GM23338 (cell line): ENCODE measurements around the gene ATP8B4. TPM values are rescaled to one million over a fixed set of nuclear protein-coding genes. Genes with fewer than 3 reads are reported as not detected.

ENCODE experiments used
- ATAC-seq: fragments of 200-7000 bp; cut with Tn5 transposase; 3 replicates; pipeline ENCODE4 v1.9.1; 2020
- DNase-seq: peaks from one replicate; pipeline ENCODE4 v3.0.0-alpha.2; 2015; ENCODE audit warnings: low spot score
- H2AFZ ChIP-seq: fragments of 200-600 bp; sonication (generic); 2 replicates; pipeline ENCODE4 v1.8.0; 2016; ENCODE audit warnings: antibody characterized with exemption, mild to moderate bottlenecking, moderate library complexity
- H3F3A ChIP-seq: fragments of 200-600 bp; sonication (generic); replicated peaks from 2 replicates; pipeline ENCODE4 v1.8.0; 2017; ENCODE audit warnings: antibody characterized with exemption, mixed run types, low read depth
- H3K27ac ChIP-seq: fragments of 200-600 bp; sonication (generic); 2 replicates; pipeline ENCODE4 v1.6.1; 2016; ENCODE audit warnings: low read depth
- H3K27me3 ChIP-seq: fragments of 200-600 bp; sonication (generic); 2 replicates; pipeline ENCODE4 v1.8.0; 2016; ENCODE audit warnings: mild to moderate bottlenecking, mixed run types, moderate library complexity; ENCODE audit not compliant: insufficient read depth
- H3K36me3 ChIP-seq: fragments of 200-600 bp; sonication (generic); 2 replicates; pipeline ENCODE4 v1.8.0; 2016; ENCODE audit warnings: mild to moderate bottlenecking; ENCODE audit not compliant: insufficient read depth
- H3K4me1 ChIP-seq: fragments of 200-600 bp; sonication (generic); 2 replicates; pipeline ENCODE4 v1.8.0; 2016; ENCODE audit warnings: mild to moderate bottlenecking, moderate library complexity; ENCODE audit not compliant: insufficient read depth
- H3K4me2 ChIP-seq: fragments of 200-600 bp; sonication (generic); 2 replicates; pipeline ENCODE4 v1.7.1; 2017; ENCODE audit warnings: mixed run types
- H3K4me3 ChIP-seq: fragments of 200-600 bp; sonication (generic); 2 replicates; pipeline ENCODE4 v1.6.1; 2016; ENCODE audit warnings: mixed run types
- H3K79me2 ChIP-seq: fragments of 200-600 bp; sonication (generic); replicated peaks from 2 replicates; pipeline ENCODE4 v1.8.0; 2017; ENCODE audit warnings: mild to moderate bottlenecking; ENCODE audit not compliant: insufficient read depth
- H3K9me2 ChIP-seq: fragments of 200-600 bp; sonication (generic); 2 replicates; pipeline ENCODE4 v1.8.0; 2017; ENCODE audit not compliant: insufficient read depth
- H4K20me1 ChIP-seq: fragments of 200-600 bp; sonication (generic); replicated peaks from 2 replicates; pipeline ENCODE4 v1.8.0; 2017; ENCODE audit warnings: mild to moderate bottlenecking; ENCODE audit not compliant: insufficient read depth
- H3K27ac Mint-ChIP-seq: 2 replicates; pipeline ENCODE4 v1.8.0; 2020; ENCODE audit warnings: inconsistent platforms, mild to moderate bottlenecking, moderate library complexity, mixed read lengths
- H3K27me3 Mint-ChIP-seq: 3 replicates; pipeline ENCODE4 v1.8.0; 2022; ENCODE audit warnings: low read depth, mild to moderate bottlenecking, moderate library complexity, mixed read lengths, inconsistent platforms; ENCODE audit not compliant: insufficient read depth, poor library complexity
- H3K36me3 Mint-ChIP-seq: 3 replicates; pipeline ENCODE4 v1.8.0; 2021; ENCODE audit warnings: low read depth, mild to moderate bottlenecking, inconsistent platforms, moderate library complexity, mixed read lengths
- H3K4me1 Mint-ChIP-seq: 3 replicates; pipeline ENCODE4 v1.8.0; 2020; ENCODE audit warnings: mild to moderate bottlenecking, inconsistent platforms, mixed read lengths
- H3K4me3 Mint-ChIP-seq: 3 replicates; pipeline ENCODE4 v1.8.0; 2021; ENCODE audit warnings: moderate library complexity, mild to moderate bottlenecking, inconsistent platforms, mixed read lengths
- H3K9me3 Mint-ChIP-seq: 3 replicates; pipeline ENCODE4 v1.8.0; 2020; ENCODE audit warnings: moderate library complexity, mild to moderate bottlenecking, inconsistent platforms, mixed read lengths
- CREB1 ChIP-seq: fragments of 250-450 bp; sonication (Bioruptor Pico); IDR thresholded peaks from 2 replicates; pipeline ENCODE4 v1.5.0; 2020; ENCODE audit warnings: low read depth, mild to moderate bottlenecking, moderate library complexity
- ETS1 ChIP-seq: IDR thresholded peaks from 2 replicates; pipeline ENCODE4 v1.6.1; 2016; ENCODE audit warnings: antibody characterized with exemption
- EZH2 ChIP-seq: fragments of 200-600 bp; sonication (generic); IDR thresholded peaks from one replicate; pipeline ENCODE4 v1.8.0; 2017; ENCODE audit warnings: antibody characterized with exemption, mild to moderate bottlenecking, low read depth; ENCODE audit not compliant: unreplicated experiment
- EZH2phosphoT487 ChIP-seq: fragments of 200-600 bp; sonication (generic); IDR thresholded peaks from one replicate; pipeline ENCODE4 v1.8.1; 2018; ENCODE audit warnings: antibody characterized with exemption; ENCODE audit not compliant: unreplicated experiment
- JUNB ChIP-seq: IDR thresholded peaks from one replicate; pipeline ENCODE4 v1.6.1; 2016; ENCODE audit warnings: antibody characterized with exemption; ENCODE audit not compliant: unreplicated experiment
- NANOG ChIP-seq: IDR thresholded peaks from 2 replicates; pipeline ENCODE4 v1.6.1; 2016; ENCODE audit warnings: antibody characterized with exemption, borderline replicate concordance
- POLR2AphosphoS5 ChIP-seq: IDR thresholded peaks from 2 replicates; pipeline ENCODE4 v1.6.1; 2016; ENCODE audit warnings: antibody characterized with exemption, low read depth
- REST ChIP-seq: IDR thresholded peaks from one replicate; pipeline ENCODE4 v1.6.1; 2018; ENCODE audit warnings: antibody characterized with exemption; ENCODE audit not compliant: unreplicated experiment
- STAT1 ChIP-seq: IDR thresholded peaks from one replicate; pipeline ENCODE4 v1.6.1; 2016; ENCODE audit warnings: antibody characterized with exemption; ENCODE audit not compliant: unreplicated experiment
- ZNF114 ChIP-seq: fragments of 250-450 bp; sonication (Bioruptor Pico); IDR thresholded peaks from 2 replicates; pipeline ENCODE4 v1.5.0; 2020; ENCODE audit warnings: mild to moderate bottlenecking, moderate library complexity
- ZNF331 ChIP-seq: fragments of 250-450 bp; sonication (Bioruptor Pico); IDR thresholded peaks from 2 replicates; pipeline ENCODE4 v1.5.0; 2020; ENCODE audit warnings: low read depth, mild to moderate bottlenecking, moderate library complexity
- ZNF462 ChIP-seq: fragments of 250-450 bp; sonication (Bioruptor Pico); IDR thresholded peaks from 2 replicates; pipeline ENCODE4 v1.5.0; 2020; ENCODE audit warnings: mild to moderate bottlenecking, moderate library complexity
- polyA plus RNA-seq: library from polyadenylated mRNA; unstranded; fragments of >200 nt; fragmentation: Nextera tagmentation; extraction: Ambion mirVana; gene quantifications from 2 replicates; pipeline ENCODE4 v1.2.1, GENCODE V29; 2016
- total RNA-seq: library from RNA; depleted of rRNA; stranded (reverse); fragments of >200 nt; shearing (Covaris generic); gene quantifications from 2 replicates; pipeline ENCODE4 v1.2.3, GENCODE V29; 2014
- TF ChIP-seq, protein P1 (sequence below), 2 experiments: fragments of 200-600 bp in 1 of 2; sonication (generic) in 1 of 2; conservative IDR thresholded peaks; 2 replicates each; pipeline versions ENCODE4 v1.5.1 to v1.6.1; 2016 to 2017; ENCODE audit warnings: antibody characterized with exemption in 2 of 2, low read depth in 2 of 2, mild to moderate bottlenecking in 2 of 2, moderate library complexity in 1 of 2

The ATP8B4 gene
- total and polyA plus RNA-seq, 2 experiments from 2014 or later, result 0.24 TPM; not detected in 1

GRCh38 chr15:49962044-49962602 is 156.9 kb downstream of the ATP8B4 start:
- H3K9me3 Mint-ChIP-seq, result peaks cover 31% of the 10 kb centered on the region; the same call in 2 of the 3 replicates
- H3K36me3 ChIP-seq, result peaks cover 19% of the 10 kb centered on the region

More at GRCh38 chr15:49962044-49962602, 156.9 kb downstream of the ATP8B4 start:
- H4K20me1 ChIP-seq, result no peaks in the 10 kb centered on the region
- Mint-ChIP-seq H3K4me3 (no peak overlapping the region), H3K4me1 (no peaks in the 10 kb centered on the region), H3K27me3 (peaks cover 4% of the 10 kb centered on the region), H3K27ac (no peak overlapping the region), H3K36me3 (peaks cover 2% of the 10 kb centered on the region; the same call in 2 of the 3 replicates)
- H3K4me3 ChIP-seq, result no peak overlapping the region
- H3K4me2 ChIP-seq, result no peak overlapping the region
- ATAC-seq (no peak), DNase-seq (no peak)
- H3K27me3 ChIP-seq, result no peaks in the 10 kb centered on the region
- no peaks in the 10 kb centered on the region for H3K4me1 ChIP-seq
- no peak overlapping the region for H3K27ac ChIP-seq
- H3F3A ChIP-seq, result no peaks in the 10 kb centered on the region
- no peak overlapping the region for H2AFZ ChIP-seq
- no peaks in the 10 kb centered on the region for H3K79me2 ChIP-seq
- H3K9me2 ChIP-seq, result no peaks in the 10 kb centered on the region
- no peak for TF ChIP-seq NANOG
- no peak for TF ChIP-seq JUNB
- TF ChIP-seq ZNF114 (CRISPR knock-in tag), result no peak
- no peak for TF ChIP-seq ZNF331 (CRISPR knock-in tag)
- no peak for TF ChIP-seq EZH2
- no peak for TF ChIP-seq POLR2AphosphoS5
- TF ChIP-seq EZH2phosphoT487, result no peak
- TF ChIP-seq CREB1 (CRISPR knock-in tag), result no peak
- TF ChIP-seq, protein P1, sequence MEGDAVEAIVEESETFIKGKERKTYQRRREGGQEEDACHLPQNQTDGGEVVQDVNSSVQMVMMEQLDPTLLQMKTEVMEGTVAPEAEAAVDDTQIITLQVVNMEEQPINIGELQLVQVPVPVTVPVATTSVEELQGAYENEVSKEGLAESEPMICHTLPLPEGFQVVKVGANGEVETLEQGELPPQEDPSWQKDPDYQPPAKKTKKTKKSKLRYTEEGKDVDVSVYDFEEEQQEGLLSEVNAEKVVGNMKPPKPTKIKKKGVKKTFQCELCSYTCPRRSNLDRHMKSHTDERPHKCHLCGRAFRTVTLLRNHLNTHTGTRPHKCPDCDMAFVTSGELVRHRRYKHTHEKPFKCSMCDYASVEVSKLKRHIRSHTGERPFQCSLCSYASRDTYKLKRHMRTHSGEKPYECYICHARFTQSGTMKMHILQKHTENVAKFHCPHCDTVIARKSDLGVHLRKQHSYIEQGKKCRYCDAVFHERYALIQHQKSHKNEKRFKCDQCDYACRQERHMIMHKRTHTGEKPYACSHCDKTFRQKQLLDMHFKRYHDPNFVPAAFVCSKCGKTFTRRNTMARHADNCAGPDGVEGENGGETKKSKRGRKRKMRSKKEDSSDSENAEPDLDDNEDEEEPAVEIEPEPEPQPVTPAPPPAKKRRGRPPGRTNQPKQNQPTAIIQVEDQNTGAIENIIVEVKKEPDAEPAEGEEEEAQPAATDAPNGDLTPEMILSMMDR (conservative IDR thresholded peaks at IDR 0.05; ENCODE audit: low read depth in 2 of 2), result no peak
- TF ChIP-seq REST, result no peak
- TF ChIP-seq ZNF462 (CRISPR knock-in tag), result no peak
- no peak for TF ChIP-seq STAT1
- no peak for TF ChIP-seq ETS1
